Neural progenitor cell (in vitro differentiated cells): Measurements from ENCODE around the gene ANKRD53. TPM values are rescaled to one million over a fixed set of nuclear protein-coding genes. Genes with fewer than 3 reads are reported as not detected.

Source experiments
- DNase-seq: peaks from one replicate; pipeline ENCODE4 v3.0.0-alpha.2; 2016; ENCODE audit warnings: low spot score
- H2AFZ ChIP-seq: fragments of 200-600 bp; sonication (generic); replicated peaks from 2 replicates; pipeline ENCODE4 v1.6.1; 2016; ENCODE audit warnings: antibody characterized with exemption
- H3F3A ChIP-seq: fragments of 200-600 bp; sonication (generic); 2 replicates; pipeline ENCODE4 v1.6.1; 2016; ENCODE audit warnings: antibody characterized with exemption, low read depth
- H3K27ac ChIP-seq: fragments of 200-600 bp; sonication (generic); 2 replicates; pipeline ENCODE4 v1.5.1; 2016; ENCODE audit warnings: mild to moderate bottlenecking
- H3K27me3 ChIP-seq: fragments of 200-600 bp; sonication (generic); 2 replicates; pipeline ENCODE4 v1.6.1; 2016; ENCODE audit warnings: mild to moderate bottlenecking, moderate library complexity
- H3K36me3 ChIP-seq: fragments of 200-600 bp; sonication (generic); 2 replicates; pipeline ENCODE4 v1.5.1; 2016
- H3K4me1 ChIP-seq: fragments of 200-600 bp; sonication (generic); 2 replicates; pipeline ENCODE4 v1.6.1; 2016; ENCODE audit warnings: mixed run types
- H3K4me2 ChIP-seq: fragments of 200-600 bp; sonication (generic); 2 replicates; pipeline ENCODE4 v1.6.1; 2016
- H3K4me3 ChIP-seq: fragments of 200-600 bp; sonication (generic); 2 replicates; pipeline ENCODE4 v1.5.1; 2016
- H3K79me2 ChIP-seq: fragments of 200-600 bp; sonication (generic); 2 replicates; pipeline ENCODE4 v1.6.1; 2016; ENCODE audit warnings: low read depth
- H3K9ac ChIP-seq: fragments of 200-600 bp; sonication (generic); 2 replicates; pipeline ENCODE4 v1.6.1; 2016
- H3K9me3 ChIP-seq: fragments of 200-600 bp; sonication (generic); 2 replicates; pipeline ENCODE4 v1.5.1; 2016; ENCODE audit warnings: low read depth
- H4K20me1 ChIP-seq: fragments of 200-600 bp; sonication (generic); 2 replicates; pipeline ENCODE4 v1.6.1; 2016; ENCODE audit warnings: low read depth
- H3K27ac Mint-ChIP-seq: 3 replicates; pipeline ENCODE4 v1.8.0; 2021; ENCODE audit warnings: mixed read lengths
- H3K27me3 Mint-ChIP-seq: 2 replicates; pipeline ENCODE4 v1.8.0; 2022; ENCODE audit warnings: low read depth, mild to moderate bottlenecking, inconsistent platforms, moderate library complexity, mixed read lengths; ENCODE audit not compliant: insufficient read depth
- H3K36me3 Mint-ChIP-seq: 3 replicates; pipeline ENCODE4 v1.8.0; 2021; ENCODE audit warnings: mixed read lengths
- H3K4me1 Mint-ChIP-seq: 3 replicates; pipeline ENCODE4 v1.8.0; 2021; ENCODE audit warnings: mixed read lengths
- H3K4me3 Mint-ChIP-seq: 3 replicates; pipeline ENCODE4 v1.8.0; 2021; ENCODE audit warnings: mild to moderate bottlenecking, moderate library complexity, mixed read lengths
- H3K9me3 Mint-ChIP-seq: 3 replicates; pipeline ENCODE4 v1.8.0; 2020; ENCODE audit warnings: mixed read lengths
- CTCF ChIP-seq: fragments of 200-600 bp; sonication (generic); IDR thresholded peaks from 2 replicates; pipeline ENCODE4 v1.5.1; 2017; ENCODE audit warnings: antibody characterized with exemption, mild to moderate bottlenecking
- EZH2 ChIP-seq: fragments of 200-600 bp; sonication (generic); IDR thresholded peaks from 2 replicates; pipeline ENCODE4 v1.6.1; 2017; ENCODE audit warnings: antibody characterized with exemption, mild to moderate bottlenecking, moderate library complexity
- EZH2phosphoT487 ChIP-seq: fragments of 200-600 bp; sonication (generic); IDR thresholded peaks from 2 replicates; pipeline ENCODE4 v1.6.1; 2017; ENCODE audit warnings: antibody characterized with exemption
- total RNA-seq: library from RNA; depleted of rRNA; stranded (reverse); fragments of >200 nt; gene quantifications from 2 replicates; pipeline ENCODE4 v1.2.3, GENCODE V29; 2015; ENCODE audit warnings: low replicate concordance

The ANKRD53 gene
- total RNA-seq, 1 donor from 2014 or later = not detected

DNA sequence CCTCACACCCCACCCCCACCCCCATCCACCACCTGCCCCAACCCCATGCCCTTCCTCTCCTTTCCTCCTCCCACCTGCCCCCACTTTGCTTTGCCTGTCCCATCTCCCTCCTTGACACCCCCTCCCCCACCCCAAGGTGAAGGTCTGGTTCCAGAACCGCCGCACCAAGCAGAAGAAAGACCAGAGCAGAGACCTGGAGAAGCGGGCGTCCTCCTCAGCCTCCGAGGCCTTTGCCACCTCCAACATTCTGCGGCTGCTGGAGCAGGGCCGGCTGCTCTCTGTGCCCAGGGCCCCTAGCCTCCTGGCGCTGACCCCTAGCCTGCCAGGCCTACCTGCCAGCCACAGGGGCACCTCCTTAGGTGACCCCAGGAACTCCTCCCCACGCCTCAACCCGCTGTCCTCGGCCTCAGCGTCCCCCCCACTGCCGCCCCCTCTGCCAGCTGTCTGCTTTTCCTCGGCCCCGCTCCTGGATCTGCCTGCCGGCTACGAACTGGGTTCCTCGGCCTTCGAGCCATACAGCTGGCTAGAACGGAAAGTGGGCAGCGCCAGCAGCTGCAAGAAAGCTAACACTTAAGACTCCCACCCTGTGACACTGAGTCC is 45.7 kb upstream of the ANKRD53 start:
- no peaks in the 10 kb centered on the region for H3K27me3 ChIP-seq
- Mint-ChIP-seq H3K27me3 (peaks cover 7% of the 10 kb centered on the region), H3K36me3 (no peaks in the 10 kb centered on the region), H3K9me3 (no peaks in the 10 kb centered on the region), H3K4me1 (peaks cover 12% of the 10 kb centered on the region), H3K27ac (peak overlapping the region; percentile 79), H3K4me3 (no peak overlapping the region)
- H4K20me1 ChIP-seq = no peaks in the 10 kb centered on the region
- H2AFZ ChIP-seq = no peak overlapping the region
- DNase-seq = no peak
- no peak overlapping the region for H3K4me3 ChIP-seq
- no peaks in the 10 kb centered on the region for H3K36me3 ChIP-seq
- H3K9ac ChIP-seq = no peak overlapping the region
- H3K27ac ChIP-seq = no peak overlapping the region
- peaks cover 24% of the 10 kb centered on the region for H3K4me1 ChIP-seq
- no peak overlapping the region for H3K4me2 ChIP-seq
- peaks cover under 1% of the 10 kb centered on the region for H3F3A ChIP-seq
- no peak for TF ChIP-seq EZH2
- TF ChIP-seq CTCF = no peak
- no peak for TF ChIP-seq EZH2phosphoT487
- H3K79me2 ChIP-seq = no peaks in the 10 kb centered on the region
- no peaks in the 10 kb centered on the region for H3K9me3 ChIP-seq

DNA sequence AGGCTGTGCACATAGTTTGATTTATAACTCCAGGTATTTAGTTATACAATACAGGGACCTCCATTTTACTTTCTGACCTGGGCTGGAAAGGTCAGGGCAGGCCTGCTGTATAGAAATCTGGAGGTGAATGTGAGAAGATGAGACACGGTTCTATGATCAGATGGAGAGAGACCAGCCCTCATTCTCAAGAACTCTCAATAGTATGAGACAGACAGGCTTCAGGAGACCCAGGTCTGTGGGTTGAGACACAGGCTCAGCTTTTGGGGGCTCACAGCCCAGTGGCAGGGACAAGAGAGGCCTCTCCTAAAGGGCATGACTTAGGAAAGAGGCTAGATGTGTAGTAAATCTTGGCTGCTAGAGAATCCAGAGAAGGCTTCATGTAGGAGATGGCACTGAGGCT is 43.4 kb upstream of the ANKRD53 start:
- no peaks in the 10 kb centered on the region for H3K79me2 ChIP-seq
- Mint-ChIP-seq H3K36me3 (no peaks in the 10 kb centered on the region), H3K9me3 (no peaks in the 10 kb centered on the region), H3K27ac (no peak overlapping the region), H3K4me3 (no peak overlapping the region), H3K27me3 (peaks cover 10% of the 10 kb centered on the region), H3K4me1 (peaks cover 24% of the 10 kb centered on the region)
- H3K9ac ChIP-seq = no peak overlapping the region
- no peak overlapping the region for H2AFZ ChIP-seq
- peaks cover 14% of the 10 kb centered on the region for H3F3A ChIP-seq
- no peak for DNase-seq
- H3K27me3 ChIP-seq = peaks cover 8% of the 10 kb centered on the region
- H3K4me3 ChIP-seq = no peak overlapping the region
- H4K20me1 ChIP-seq = peaks cover 7% of the 10 kb centered on the region
- H3K9me3 ChIP-seq = no peaks in the 10 kb centered on the region
- H3K4me1 ChIP-seq = peaks cover 47% of the 10 kb centered on the region
- no peaks in the 10 kb centered on the region for H3K36me3 ChIP-seq
- no peak overlapping the region for H3K4me2 ChIP-seq
- no peak overlapping the region for H3K27ac ChIP-seq
- TF ChIP-seq EZH2phosphoT487 (no peak), CTCF (no peak), EZH2 (no peak)

- H3K27ac Mint-ChIP-seq = peak within 1 kb of the TSS; percentile 58
- peaks cover 14% of the 10 kb centered on the region for H3K27me3 Mint-ChIP-seq
- peaks cover 1% of the 10 kb centered on the region for H3K36me3 Mint-ChIP-seq
- H3K4me1 Mint-ChIP-seq = peaks cover 28% of the 10 kb centered on the region
- TF ChIP-seq EZH2 = no peak
- TF ChIP-seq EZH2phosphoT487 = no peak
- TF ChIP-seq CTCF = no peak
- Histone ChIP-seq H3K36me3 (no peaks in the 10 kb centered on the region), H3K4me2 (peak within 1 kb of the TSS; percentile 61), H2AFZ (no peak within 1 kb of the TSS), H3K4me3 (no peak within 1 kb of the TSS), H3K27me3 (peaks cover 15% of the 10 kb centered on the region), H4K20me1 (peaks cover 7% of the 10 kb centered on the region), H3F3A (peaks cover 18% of the 10 kb centered on the region), H3K4me1 (peaks cover 53% of the 10 kb centered on the region), H3K79me2 (no peaks in the 10 kb centered on the region), H3K9me3 (no peaks in the 10 kb centered on the region), H3K9ac (no peak within 1 kb of the TSS), H3K27ac (no peak within 1 kb of the TSS)
- H3K4me3 Mint-ChIP-seq = no peak within 1 kb of the TSS
- DNase-seq = peak; percentile 69
- no peaks in the 10 kb centered on the region for H3K9me3 Mint-ChIP-seq
These were observed 42.8 kb upstream of the ANKRD53 start, which contains the start of gene ATP6V1B1 for GRCh38 chr2:70935468-70936164. ATP6V1B1 (plus strand) TSS chr2:70935900; CDS start chr2:70935955, 55 bp downstream.
